Measurements from ENCODE around the gene RTCA. TPM values are rescaled to one million over a fixed set of nuclear protein-coding genes. Genes with fewer than 3 reads are reported as not detected.

RTCA gene
- polyA plus RNA-seq, 2 of the 4 experiments (the other 2 are of a cell fraction), result 23.8 to 39.5 TPM

- peaks cover 14% of the 10 kb centered on the region; the same call in 1 of the 3 replicates for H3K4me1 ChIP-seq
- no peak for FAIRE-seq
- ATAC-seq, result no peak
- H3K9me3 ChIP-seq, result no peaks in the 10 kb centered on the region
- 97% methylated on average over 4 of the region's 4 CpGs for WGBS (ENCODE audit: missing lambda C conversion rate)
- TF ChIP-seq, protein P1, sequence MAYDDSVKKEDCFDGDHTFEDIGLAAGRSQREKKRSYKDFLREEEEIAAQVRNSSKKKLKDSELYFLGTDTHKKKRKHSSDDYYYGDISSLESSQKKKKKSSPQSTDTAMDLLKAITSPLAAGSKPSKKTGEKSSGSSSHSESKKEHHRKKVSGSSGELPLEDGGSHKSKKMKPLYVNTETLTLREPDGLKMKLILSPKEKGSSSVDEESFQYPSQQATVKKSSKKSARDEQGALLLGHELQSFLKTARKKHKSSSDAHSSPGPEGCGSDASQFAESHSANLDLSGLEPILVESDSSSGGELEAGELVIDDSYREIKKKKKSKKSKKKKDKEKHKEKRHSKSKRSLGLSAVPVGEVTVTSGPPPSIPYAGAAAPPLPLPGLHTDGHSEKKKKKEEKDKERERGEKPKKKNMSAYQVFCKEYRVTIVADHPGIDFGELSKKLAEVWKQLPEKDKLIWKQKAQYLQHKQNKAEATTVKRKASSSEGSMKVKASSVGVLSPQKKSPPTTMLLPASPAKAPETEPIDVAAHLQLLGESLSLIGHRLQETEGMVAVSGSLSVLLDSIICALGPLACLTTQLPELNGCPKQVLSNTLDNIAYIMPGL (CRISPR knock-in tag; IDR thresholded peaks at IDR 0.05; ENCODE audit: borderline replicate concordance), result no peak
- TF ChIP-seq MAZ (IDR thresholded peaks at IDR 0.05; ENCODE audit: borderline replicate concordance, low read depth, low read length), result no peak
- TF ChIP-seq HEYL (CRISPR knock-in tag; IDR thresholded peaks at IDR 0.05), result no peak
- TF ChIP-seq NFE2L2 (conservative IDR thresholded peaks at IDR 0.05; ENCODE audit: low read length), result no peak
- TF ChIP-seq ATOH8 (CRISPR knock-in tag; IDR thresholded peaks at IDR 0.05; ENCODE audit: low read depth), result no peak
- TF ChIP-seq HOXB13 (CRISPR knock-in tag; IDR thresholded peaks at IDR 0.05; ENCODE audit: low read depth), result no peak
- TF ChIP-seq KDM1A (IDR thresholded peaks at IDR 0.05; ENCODE audit: low read depth), result no peak
- no peak for TF ChIP-seq ZC3H11A (IDR thresholded peaks at IDR 0.05)
- TF ChIP-seq, protein P2, sequence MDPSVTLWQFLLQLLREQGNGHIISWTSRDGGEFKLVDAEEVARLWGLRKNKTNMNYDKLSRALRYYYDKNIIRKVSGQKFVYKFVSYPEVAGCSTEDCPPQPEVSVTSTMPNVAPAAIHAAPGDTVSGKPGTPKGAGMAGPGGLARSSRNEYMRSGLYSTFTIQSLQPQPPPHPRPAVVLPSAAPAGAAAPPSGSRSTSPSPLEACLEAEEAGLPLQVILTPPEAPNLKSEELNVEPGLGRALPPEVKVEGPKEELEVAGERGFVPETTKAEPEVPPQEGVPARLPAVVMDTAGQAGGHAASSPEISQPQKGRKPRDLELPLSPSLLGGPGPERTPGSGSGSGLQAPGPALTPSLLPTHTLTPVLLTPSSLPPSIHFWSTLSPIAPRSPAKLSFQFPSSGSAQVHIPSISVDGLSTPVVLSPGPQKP (IDR thresholded peaks at IDR 0.05; ENCODE audit: low read depth, low read length), result no peak
- no peak for TF ChIP-seq CBX2 (IDR thresholded peaks at IDR 0.05; ENCODE audit: borderline replicate concordance, low read depth)
- TF ChIP-seq BHLHE40 (IDR thresholded peaks at IDR 0.05; ENCODE audit: low read depth, low read length), result no peak
- TF ChIP-seq FOSB (CRISPR knock-in tag; IDR thresholded peaks at IDR 0.05), result no peak
- no peak for TF ChIP-seq ESRRA (IDR thresholded peaks at IDR 0.05; ENCODE audit: borderline replicate concordance, low read length)
- TF ChIP-seq NPAS2 (CRISPR knock-in tag; IDR thresholded peaks at IDR 0.05; ENCODE audit: borderline replicate concordance), result no peak
- no peak for TF ChIP-seq EHMT2 (IDR thresholded peaks at IDR 0.05; ENCODE audit: low read depth)
- no peak for TF ChIP-seq TP53 (CRISPR knock-in tag; IDR thresholded peaks at IDR 0.05)
- no peak for TF ChIP-seq BCL3 (IDR thresholded peaks at IDR 0.05)
- no peak for TF ChIP-seq HOXB5 (CRISPR knock-in tag; IDR thresholded peaks at IDR 0.05)
- no peak for TF ChIP-seq USF2 (IDR thresholded peaks at IDR 0.05)
- H3K4me3 ChIP-seq, result no peak overlapping the region
- no peak overlapping the region for H3K27ac ChIP-seq
- H3K4me2 ChIP-seq, result no peak overlapping the region
- ChIA-PET POLR2A (no interaction called here), CTCF (interaction anchor here (1.0 kb wide), 1 partner anchor 19 kb away, joined by 4 read pairs; no protein-coding TSS in a partner anchor)
- no peak for DNase-seq (ENCODE audit: low read depth in 1 of 2, low spot score in 1 of 2)
Observed at GRCh38 chr1:100268202-100268601, 2.2 kb downstream of the RTCA start.

DNA sequence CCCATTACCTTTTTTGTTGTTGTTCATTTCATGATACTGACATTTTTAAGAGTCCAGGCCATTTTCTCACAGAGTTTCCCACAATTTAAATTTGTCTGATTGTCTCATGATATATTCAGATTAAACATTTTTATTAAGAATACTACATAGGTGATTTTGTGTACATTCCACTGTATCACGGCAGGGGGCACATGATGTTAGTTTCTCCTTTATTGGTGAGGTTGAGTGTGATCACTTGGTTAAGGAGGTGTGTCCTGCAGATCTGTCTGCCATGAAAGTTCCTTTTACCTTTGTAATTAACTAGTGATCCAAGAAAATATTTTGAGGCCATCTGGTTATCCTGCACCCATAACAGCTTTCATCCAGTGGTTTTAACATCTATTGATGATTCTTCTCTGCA, 11.8 kb downstream of the RTCA start:
- DNase-seq (ENCODE audit: low read depth in 1 of 2, low spot score in 1 of 2), result peak in 1 of 2 experiments; percentile 10

More for the DNA sequence above, 11.8 kb downstream of the RTCA start:
- Histone ChIP-seq H3K27ac (no peak overlapping the region), H3K4me2 (no peak overlapping the region), H3K4me3 (no peak overlapping the region), H3K4me1 (no peaks in the 10 kb centered on the region), H3K9me3 (no peaks in the 10 kb centered on the region)
- FAIRE-seq, result no peak
- POLR2A ChIA-PET, result no interaction called here
- ATAC-seq, result no peak
- CTCF ChIA-PET, result no interaction called here
- TF ChIP-seq EP300 (IDR thresholded peaks at IDR 0.05) (no peak), POLR2A (IDR thresholded peaks at IDR 0.05; ENCODE audit: low read length) (no peak), RNF2 (IDR thresholded peaks at IDR 0.05; ENCODE audit: borderline replicate concordance, low read depth) (no peak), CEBPB (IDR thresholded peaks at IDR 0.05) (no peak), JUN (IDR thresholded peaks at IDR 0.05) (no peak), GATA3 (IDR thresholded peaks at IDR 0.05; ENCODE audit: borderline replicate concordance) (no peak), HOXA7 (CRISPR knock-in tag; IDR thresholded peaks at IDR 0.05) (no peak), MAX (IDR thresholded peaks at IDR 0.05) (no peak), FOSL2 (IDR thresholded peaks at IDR 0.05) (no peak), FOSL2 (CRISPR knock-in tag; IDR thresholded peaks at IDR 0.05) (no peak), ESRRA (IDR thresholded peaks at IDR 0.05; ENCODE audit: borderline replicate concordance, low read length) (no peak), FOXS1 (CRISPR knock-in tag; IDR thresholded peaks at IDR 0.05) (no peak), TFCP2L1 (CRISPR knock-in tag; IDR thresholded peaks at IDR 0.05) (no peak)
- TF ChIP-seq, protein P2 (IDR thresholded peaks at IDR 0.05; ENCODE audit: low read depth, low read length), result no peak
- WGBS (ENCODE audit: missing lambda C conversion rate), result 82% methylated on average over 1 of the region's 1 CpG

Measured in A549 (cell line).